DND-41 (cell line): ENCODE data around the gene SEMA5A.

ENCODE experiments used
- EZH2 ChIP-seq: IDR thresholded peaks from 3 replicates; pipeline ENCODE4 v1.6.1; 2012; ENCODE audit warnings: borderline replicate concordance, low read depth, mild to moderate bottlenecking, moderate library complexity, low read length, inconsistent platforms; ENCODE audit not compliant: severe bottlenecking
- TF ChIP-seq, protein P1 (sequence below): IDR thresholded peaks from 2 replicates; pipeline ENCODE4 v1.5.1; 2012; ENCODE audit warnings: borderline replicate concordance, low read length, moderate library complexity, mild to moderate bottlenecking; ENCODE audit not compliant: poor library complexity, severe bottlenecking; ENCODE audit errors: extremely low read depth

DNA sequence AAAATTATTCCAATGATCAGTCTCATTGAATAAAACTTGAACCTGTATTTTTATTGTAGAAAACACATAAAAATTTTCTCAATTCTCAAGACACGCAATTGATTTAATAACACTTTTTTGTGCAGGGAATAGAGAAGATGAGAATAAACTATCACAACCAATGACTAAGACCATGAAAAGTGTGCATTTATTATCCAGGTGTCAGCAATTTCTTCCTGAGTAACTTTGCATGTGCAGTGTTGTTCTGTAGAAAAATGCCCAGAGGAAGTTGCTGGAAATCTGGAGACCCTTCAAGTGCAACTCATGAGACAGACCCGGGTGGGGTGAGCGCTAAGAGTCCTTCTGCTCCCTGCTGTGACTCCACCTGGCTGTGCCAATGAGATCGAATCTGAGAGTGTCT is 405.7 kb downstream of the SEMA5A start:
- TF ChIP-seq, protein P1, sequence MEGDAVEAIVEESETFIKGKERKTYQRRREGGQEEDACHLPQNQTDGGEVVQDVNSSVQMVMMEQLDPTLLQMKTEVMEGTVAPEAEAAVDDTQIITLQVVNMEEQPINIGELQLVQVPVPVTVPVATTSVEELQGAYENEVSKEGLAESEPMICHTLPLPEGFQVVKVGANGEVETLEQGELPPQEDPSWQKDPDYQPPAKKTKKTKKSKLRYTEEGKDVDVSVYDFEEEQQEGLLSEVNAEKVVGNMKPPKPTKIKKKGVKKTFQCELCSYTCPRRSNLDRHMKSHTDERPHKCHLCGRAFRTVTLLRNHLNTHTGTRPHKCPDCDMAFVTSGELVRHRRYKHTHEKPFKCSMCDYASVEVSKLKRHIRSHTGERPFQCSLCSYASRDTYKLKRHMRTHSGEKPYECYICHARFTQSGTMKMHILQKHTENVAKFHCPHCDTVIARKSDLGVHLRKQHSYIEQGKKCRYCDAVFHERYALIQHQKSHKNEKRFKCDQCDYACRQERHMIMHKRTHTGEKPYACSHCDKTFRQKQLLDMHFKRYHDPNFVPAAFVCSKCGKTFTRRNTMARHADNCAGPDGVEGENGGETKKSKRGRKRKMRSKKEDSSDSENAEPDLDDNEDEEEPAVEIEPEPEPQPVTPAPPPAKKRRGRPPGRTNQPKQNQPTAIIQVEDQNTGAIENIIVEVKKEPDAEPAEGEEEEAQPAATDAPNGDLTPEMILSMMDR: no peak
- TF ChIP-seq EZH2: no peak
